EL (cell line): ENCODE measurements around the gene CCDC110.

Experiments
- DNase-seq: peaks from one replicate; pipeline ENCODE4 v3.0.0-alpha.2; 2016

Gene CCDC110

DNA sequence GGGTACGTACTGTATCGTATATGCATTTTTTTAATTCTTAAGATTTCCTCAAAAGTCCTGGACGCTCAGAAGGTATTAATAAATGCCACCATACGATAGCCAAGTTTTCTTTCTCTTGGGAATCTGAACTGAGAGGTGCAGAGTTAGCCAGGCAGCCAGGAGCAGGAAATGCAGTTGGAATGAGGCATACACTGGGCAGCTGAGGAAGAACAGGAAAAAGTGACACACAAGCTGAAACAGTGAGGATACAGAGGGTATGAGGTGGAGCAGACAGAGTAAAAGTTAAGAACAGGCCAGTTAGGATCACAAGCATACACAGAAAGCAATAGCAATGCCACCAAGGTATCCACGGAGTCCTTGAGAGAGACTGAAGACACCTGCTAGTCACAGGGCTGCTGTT lies 59.1 kb downstream of the CCDC110 start:
- no peak for DNase-seq

- no peak for DNase-seq
These were observed 59.7 kb downstream of the CCDC110 start for GRCh38 chr4:185411849-185412248.

DNA sequence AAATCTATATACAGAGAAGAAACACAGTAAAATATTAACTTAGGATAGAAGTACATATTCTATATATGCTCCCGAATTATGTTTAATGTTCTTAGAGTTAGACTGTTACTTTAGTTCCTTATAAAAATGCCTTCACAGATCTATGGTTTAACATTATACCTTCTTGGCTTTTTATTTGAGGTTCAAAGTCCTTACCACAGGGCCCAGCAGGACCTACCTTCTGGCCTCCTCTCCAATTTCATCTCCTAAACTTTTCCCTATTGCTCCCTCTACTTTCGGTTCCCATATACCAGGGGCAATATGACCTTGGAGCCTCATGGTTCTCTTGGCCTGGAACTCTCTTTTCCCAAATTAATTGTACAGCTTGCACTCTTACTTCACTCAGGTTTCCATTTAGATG lies 63.1 kb downstream of the CCDC110 start:
- DNase-seq = no peak

- no peak for DNase-seq
These were observed 66.1 kb downstream of the CCDC110 start for GRCh38 chr4:185405296-185405999.

GRCh38 chr4:185404031-185404430 lies 67.5 kb downstream of the CCDC110 start:
- DNase-seq = no peak

DNA sequence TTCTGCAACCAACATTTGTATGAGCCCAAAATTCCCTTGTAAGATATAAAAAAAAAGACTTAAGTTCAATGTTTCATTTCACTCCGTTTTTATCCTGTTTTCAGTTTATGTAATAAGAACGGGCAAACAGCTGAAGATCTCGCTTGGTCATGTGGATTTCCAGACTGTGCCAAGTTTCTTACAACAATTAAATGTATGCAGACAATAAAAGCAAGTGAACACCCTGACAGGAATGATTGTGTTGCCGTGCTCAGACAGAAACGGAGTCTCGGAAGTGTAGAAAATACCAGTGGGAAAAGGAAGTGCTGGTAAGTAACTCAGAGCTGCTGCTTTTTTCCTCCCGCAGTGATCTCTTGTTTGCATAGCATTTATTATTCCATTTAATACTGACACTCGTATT lies 72.1 kb downstream of the CCDC110 start:
- DNase-seq = no peak

DNA sequence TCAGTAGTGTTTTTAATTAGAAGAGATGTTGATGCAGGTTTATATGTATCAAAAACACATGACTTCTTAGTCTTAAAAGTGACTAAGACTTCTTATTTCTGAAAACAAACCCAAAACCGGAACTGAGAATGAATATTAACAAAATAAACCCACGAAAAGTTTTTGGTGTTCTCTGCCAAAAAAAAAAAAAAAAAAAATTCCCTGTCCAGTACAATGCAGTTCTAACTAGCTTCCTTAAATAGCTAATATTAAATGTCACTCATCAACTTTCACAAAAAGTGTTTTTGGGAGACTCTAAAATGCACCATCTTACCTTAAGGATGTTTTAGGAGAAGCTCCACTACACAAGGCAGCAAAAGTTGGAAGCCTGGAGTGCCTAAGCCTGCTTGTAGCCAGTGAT lies 72.9 kb downstream of the CCDC110 start:
- DNase-seq = no peak

- DNase-seq = no peak
These were observed 74.7 kb downstream of the CCDC110 start, which contains the start of gene ANKRD37 for GRCh38 chr4:185396724-185397385. ANKRD37 (plus strand) TSS chr4:185396841; CDS start chr4:185396924, 83 bp downstream.

DNA sequence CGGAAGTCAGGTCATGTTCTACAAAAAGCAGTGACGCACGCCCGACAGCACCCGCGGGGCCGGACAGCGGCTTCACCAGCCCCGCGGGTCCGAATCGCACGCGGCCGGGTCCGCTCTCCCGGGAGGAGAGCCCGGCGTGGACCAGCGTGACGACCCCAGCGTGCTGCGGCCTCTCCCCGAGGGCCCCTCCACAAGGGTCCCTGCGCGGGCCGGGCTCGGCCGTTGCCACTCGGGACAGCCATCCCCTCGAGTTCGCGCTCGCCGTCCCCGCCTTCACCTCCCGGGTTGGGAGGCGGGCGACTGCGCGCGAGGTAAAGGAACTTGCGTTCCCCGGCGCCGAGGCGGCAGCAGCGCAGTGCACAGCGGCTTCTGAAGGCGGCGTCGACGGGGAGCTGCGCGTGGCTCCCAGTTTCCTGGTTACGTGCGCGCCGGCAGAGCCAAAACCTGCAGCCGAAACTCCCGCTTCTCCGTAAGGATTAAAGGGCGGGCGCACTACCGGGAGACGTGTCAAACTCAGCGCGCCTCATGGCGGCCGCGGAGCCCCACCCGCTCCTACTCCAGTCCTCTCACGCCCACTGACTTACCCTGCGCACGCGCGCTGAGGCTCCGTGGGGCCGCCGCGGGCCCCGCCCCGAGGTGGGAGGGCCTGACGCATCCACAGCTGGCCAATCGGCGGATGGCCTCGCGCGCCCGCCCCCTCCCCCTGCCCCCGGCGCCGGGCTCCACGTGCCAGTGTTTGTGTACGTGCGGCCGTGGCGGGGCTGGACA lies 75.4 kb downstream of the CCDC110 start:
- DNase-seq = peak; percentile 98

DNA sequence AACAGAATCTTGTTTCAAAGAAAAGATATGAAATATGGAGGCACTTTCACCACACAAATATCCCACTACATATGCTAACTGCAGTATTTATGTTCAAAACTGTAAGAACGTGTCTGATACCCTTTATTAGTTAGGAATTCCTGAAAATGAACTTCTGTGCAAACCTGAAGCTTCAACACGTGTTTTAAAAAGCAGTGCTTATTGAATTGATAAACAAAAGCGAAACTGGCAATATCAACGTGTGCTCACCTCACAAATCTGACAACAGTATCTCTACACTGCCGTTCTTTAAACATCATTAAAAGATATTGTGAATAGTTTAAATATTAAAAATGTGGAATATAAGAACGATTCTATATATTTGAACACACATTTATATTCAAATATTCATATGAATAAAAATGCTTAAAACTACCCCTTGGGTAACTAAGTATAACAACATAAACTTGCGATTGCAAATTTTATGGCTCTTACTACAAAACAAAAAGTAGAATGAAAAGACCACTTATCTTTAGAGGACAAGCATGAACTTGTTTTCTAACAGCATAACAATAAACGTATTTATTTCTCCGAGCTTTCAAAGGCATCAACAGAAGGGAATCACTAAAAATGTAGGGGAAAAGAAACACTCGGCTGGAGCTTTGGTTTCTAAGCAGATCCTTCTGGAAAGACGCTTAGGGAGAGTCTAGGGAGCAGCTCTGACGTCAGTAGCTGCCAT lies 76.1 kb downstream of the CCDC110 start, which contains the start of gene LRP2BP:
TSS of gene LRP2BP (minus strand) at position 687 of the 718 bp plus-strand sequence. CDS start 17,738 bp downstream, outside the sequence.
- peak; percentile 17 for DNase-seq
